Activated CD4-positive, CD25-positive, alpha-beta regulatory T cell treated with anti-CD3 and anti-CD28 coated beads, Interleukin-2, amount 50 U/mL, for 16 hours (primary cell): Measurements from ENCODE around the gene ACIN1.

ENCODE experiments used
- DNase-seq: peaks from one replicate; pipeline ENCODE4 v3.0.0-alpha.2; 2020; ENCODE audit warnings: low read depth, low spot score

The ACIN1 gene

DNA sequence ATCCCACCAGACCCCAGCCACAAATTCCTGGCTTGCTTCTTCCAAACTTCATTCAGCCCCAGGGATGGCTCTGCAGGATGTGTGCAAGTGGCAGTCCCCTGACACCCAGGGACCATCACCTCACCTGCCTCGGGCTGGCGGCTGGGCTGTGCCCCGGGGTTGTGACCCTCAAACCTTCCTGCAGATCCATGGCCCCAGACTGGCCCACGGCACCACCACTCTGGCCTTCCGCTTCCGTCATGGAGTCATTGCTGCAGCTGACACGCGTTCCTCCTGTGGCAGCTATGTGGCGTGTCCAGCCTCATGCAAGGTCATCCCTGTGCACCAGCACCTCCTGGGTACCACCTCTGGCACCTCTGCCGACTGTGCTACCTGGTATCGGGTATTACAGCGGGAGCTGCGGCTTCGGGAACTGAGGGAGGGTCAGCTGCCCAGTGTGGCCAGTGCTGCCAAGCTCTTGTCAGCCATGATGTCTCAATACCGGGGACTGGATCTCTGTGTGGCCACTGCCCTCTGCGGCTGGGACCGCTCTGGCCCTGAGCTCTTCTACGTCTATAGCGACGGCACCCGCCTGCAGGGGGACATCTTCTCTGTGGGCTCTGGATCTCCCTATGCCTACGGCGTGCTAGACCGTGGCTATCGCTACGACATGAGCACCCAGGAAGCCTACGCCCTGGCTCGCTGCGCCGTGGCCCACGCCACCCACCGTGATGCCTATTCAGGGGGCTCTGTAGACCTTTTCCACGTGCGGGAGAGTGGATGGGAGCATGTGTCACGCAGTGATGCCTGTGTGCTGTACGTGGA lies 52.6 kb downstream of the ACIN1 start, which contains the start of gene PSMB11:
TSS of gene PSMB11 (plus strand) at position 51 of the 804 bp plus-strand sequence. CDS start at position 65, 14 bp downstream.
- no peak for DNase-seq

DNA sequence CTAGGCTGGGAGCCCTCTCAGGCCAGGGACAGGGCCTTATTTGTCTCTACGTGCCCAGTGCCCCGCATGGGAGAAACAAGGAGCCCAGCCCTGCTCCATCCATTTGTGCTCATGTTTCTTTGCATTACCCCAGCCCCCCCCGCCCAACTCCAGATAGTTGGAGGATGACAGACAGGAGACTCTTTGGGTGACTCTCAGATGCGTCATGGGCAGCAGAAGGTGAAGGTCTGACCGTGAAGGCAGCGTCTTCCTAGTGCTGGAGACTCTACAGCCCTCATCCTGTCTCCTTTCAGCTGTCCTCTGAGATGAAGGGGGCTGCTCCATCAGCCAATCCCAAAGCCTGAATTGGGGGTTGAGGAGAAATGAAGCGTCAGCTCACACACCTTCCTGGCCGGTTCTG lies 53.2 kb downstream of the ACIN1 start:
- DNase-seq: no peak

DNA sequence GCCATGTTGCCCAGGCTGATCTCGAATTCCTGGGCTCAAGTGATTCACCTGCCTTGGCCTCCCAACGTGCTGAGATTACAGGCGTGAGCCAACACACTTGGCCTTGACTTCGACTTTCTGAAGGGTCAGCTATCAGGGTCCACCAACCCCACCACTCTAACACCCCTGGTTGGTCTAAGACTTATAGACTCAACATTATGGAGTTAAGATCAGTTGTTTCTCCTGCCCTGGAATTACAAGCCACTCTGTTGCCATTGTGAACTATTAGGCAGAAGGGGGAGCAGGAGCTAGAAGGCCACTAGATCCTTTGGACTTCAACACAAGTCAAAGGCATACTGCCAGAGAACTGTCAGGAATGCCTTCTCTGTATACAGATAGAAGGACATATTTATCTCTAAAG lies 54.8 kb downstream of the ACIN1 start:
- no peak for DNase-seq

- DNase-seq: no peak
Observed at GRCh38 chr14:23035303-23036144, 59.4 kb downstream of the ACIN1 start.

GRCh38 chr14:23034498-23035302 lies 60.2 kb downstream of the ACIN1 start, which contains the start of gene PSMB5:
PSMB5 (minus strand) TSS chr14:23034900; CDS start chr14:23034881, 19 bp downstream.
- peak; percentile 82 for DNase-seq

- DNase-seq: no peak
Observed at GRCh38 chr14:23033801-23034497, 61.0 kb downstream of the ACIN1 start.

DNA sequence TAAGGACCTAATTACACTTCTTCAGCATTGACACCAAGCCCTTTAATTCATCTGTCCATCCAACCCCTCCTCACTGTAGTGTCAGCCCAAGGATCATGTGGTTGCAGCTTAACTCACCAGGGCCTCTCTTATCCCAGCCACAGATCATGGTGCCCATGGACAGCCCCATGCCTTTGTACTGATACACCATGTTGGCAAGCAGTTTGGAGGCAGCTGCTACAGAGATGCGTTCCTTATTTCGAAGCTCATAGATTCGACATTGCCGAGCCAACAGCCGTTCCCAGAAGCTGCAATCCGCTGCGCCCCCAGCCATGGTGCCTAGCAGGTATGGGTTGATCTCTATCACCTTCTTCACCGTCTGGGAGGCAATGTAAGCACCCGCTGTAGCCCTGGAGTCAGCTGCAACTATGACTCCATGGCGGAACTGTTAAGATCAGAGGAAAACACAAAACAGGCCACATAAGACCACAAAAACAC lies 61.6 kb downstream of the ACIN1 start:
- DNase-seq: no peak

- no peak for DNase-seq
Observed at GRCh38 chr14:23030936-23031335, 64.0 kb downstream of the ACIN1 start.

- DNase-seq: no peak
Observed at GRCh38 chr14:23028799-23029198, 66.1 kb downstream of the ACIN1 start.

DNA sequence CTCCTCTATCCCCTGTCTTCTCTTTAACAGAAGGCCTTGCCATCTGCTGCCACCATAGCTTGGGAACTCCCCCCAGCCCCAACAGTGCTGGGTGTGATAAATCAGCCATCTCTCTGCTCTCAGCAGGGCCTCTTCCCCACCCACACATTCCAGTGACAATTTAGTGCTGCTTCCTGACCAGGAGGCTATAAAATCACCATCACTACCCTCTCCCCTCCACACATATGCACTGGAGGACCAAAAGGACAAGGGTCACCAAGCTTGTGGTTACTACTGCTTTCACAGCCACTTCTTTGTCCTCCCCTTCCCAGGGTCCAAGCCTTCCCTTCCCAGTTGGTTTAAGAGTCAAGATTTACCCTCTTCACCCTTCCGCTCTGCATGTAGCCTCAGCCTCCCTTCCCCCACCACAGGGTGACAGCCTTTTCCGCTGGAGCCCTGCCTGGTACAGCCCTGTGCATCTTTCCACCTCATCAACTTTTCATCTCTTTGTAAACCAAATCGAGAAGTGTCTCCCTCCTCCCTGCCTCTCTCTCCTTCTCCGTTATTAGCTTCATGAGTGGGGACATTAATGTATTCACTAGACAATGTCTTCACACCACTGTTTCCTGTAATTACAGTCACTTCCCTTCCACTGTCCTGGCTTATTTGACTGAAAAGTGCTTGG lies 69.7 kb downstream of the ACIN1 start:
- DNase-seq: no peak

DNA sequence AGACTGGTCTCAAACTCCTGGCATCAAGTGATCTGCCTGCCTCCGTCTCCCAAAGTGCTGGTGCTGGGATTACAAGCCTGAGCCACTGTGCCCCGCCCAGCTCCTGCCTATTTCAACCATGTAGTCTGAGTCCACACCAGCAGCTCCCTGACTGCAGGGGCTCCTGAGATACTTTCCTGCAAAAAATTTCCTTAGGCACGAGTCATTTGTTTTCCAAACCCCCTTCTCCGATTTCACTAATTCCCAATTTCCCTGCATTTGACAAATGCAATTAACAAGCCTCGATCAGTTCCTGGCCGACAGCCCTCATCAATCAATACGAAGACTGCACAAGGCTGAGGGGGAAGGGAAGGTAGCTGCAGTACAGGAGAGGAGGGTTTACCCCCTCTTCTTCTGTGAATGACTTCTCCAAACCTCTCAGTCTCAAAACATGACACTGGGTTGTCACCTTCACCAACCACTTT lies 70.3 kb downstream of the ACIN1 start:
- DNase-seq: no peak

GRCh38 chr14:23023795-23024152 lies 71.2 kb downstream of the ACIN1 start:
- no peak for DNase-seq

GRCh38 chr14:23023022-23023794 lies 71.7 kb downstream of the ACIN1 start:
- DNase-seq: no peak

- DNase-seq: no peak
Observed at GRCh38 chr14:23021889-23022442, 73.0 kb downstream of the ACIN1 start.

DNA sequence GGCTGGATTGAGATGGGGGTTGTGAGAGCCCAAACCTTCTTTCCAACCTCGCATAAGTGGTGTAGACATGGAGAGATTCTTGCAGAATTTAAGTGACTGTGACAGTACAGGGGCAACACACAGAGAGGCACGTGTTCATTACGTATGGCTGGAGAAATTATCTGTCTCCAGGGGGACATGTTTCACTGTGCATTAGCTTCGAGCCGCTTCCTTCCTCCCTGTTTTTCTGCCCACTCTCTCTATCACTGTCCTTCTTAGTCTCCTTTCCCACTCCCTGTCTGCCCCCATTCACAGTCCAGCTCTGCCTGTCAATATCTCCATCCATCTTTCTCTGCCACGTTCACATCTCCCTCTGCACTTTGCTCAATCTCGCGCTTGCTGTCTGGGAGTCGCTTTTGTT lies 73.5 kb downstream of the ACIN1 start:
- DNase-seq: no peak

GRCh38 chr14:23020143-23021128 lies 74.5 kb downstream of the ACIN1 start:
- DNase-seq: no peak

DNA sequence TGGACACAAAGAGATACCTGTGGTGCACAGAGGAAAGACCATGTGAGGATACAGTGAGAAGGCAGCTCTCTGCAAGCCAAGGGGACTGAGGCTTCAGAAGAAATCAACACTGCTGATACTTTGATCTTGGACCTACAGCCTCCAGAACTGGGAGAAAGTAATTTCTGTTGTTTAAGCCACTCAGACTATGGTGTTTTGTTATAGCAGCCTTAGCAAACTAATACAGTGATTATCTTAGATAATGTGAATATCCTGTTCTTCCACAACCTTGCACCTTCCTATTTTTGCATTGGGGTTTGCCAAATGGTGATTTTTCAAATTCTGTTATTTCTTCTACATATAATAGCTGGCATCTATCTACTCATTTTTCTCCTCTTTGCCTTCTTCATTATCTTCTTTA lies 76.8 kb downstream of the ACIN1 start:
- DNase-seq: no peak

DNA sequence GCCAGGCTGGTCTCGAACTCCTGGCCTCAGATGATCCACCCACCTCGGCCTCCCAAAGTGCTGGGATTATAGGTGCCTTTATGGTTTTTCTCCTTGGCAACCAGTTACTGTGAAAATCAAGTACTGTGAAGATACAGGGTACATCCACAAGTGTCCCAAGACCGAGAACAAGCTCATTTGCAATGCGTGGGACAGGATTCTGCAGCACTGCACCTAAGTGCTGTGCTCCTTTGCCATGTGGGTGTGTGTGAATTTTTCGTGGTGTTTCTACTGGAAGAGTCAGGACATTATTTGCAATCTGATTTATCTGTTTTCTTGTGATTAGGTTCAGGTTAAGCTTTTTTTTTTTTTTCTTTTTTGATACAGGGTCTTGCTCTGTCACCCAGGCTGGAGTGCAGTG lies 77.8 kb downstream of the ACIN1 start:
- DNase-seq: no peak
